Coronary artery (tissue), 2 donors: ENCODE data around the gene RBMS1.

Source experiments
- DNase-seq: peaks from one replicate; pipeline ENCODE4 v3.0.0-alpha.2; 2017; ENCODE audit warnings: low spot score
- H3K27ac ChIP-seq, 2 donors: fragments of 200-600 bp; sonication (generic); one replicate each; pipeline ENCODE4 v1.5.1; 2016 to 2019
- H3K4me3 ChIP-seq: fragments of 200-600 bp; sonication (generic); 2 replicates; pipeline ENCODE4 v1.5.1; 2016; ENCODE audit warnings: mild to moderate bottlenecking, moderate library complexity
- TF ChIP-seq, protein P1 (sequence below): fragments of 200-600 bp; sonication (generic); IDR thresholded peaks from one replicate; pipeline ENCODE4 v1.5.1; 2019; ENCODE audit warnings: antibody characterized with exemption

The RBMS1 gene, protein sequence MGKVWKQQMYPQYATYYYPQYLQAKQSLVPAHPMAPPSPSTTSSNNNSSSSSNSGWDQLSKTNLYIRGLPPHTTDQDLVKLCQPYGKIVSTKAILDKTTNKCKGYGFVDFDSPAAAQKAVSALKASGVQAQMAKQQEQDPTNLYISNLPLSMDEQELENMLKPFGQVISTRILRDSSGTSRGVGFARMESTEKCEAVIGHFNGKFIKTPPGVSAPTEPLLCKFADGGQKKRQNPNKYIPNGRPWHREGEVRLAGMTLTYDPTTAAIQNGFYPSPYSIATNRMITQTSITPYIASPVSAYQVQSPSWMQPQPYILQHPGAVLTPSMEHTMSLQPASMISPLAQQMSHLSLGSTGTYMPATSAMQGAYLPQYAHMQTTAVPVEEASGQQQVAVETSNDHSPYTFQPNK

GRCh38 chr2:160493227-160494028 lies at the start of gene RBMS1:
RBMS1 (minus strand) TSS chr2:160493807; CDS start chr2:160493363, 444 bp downstream.
- peak within 1 kb of the TSS; percentile 92 to 97 for H3K27ac ChIP-seq
- H3K4me3 ChIP-seq, result peak within 1 kb of the TSS; percentile 91
- peak; percentile 84 for DNase-seq
- TF ChIP-seq, protein P1, sequence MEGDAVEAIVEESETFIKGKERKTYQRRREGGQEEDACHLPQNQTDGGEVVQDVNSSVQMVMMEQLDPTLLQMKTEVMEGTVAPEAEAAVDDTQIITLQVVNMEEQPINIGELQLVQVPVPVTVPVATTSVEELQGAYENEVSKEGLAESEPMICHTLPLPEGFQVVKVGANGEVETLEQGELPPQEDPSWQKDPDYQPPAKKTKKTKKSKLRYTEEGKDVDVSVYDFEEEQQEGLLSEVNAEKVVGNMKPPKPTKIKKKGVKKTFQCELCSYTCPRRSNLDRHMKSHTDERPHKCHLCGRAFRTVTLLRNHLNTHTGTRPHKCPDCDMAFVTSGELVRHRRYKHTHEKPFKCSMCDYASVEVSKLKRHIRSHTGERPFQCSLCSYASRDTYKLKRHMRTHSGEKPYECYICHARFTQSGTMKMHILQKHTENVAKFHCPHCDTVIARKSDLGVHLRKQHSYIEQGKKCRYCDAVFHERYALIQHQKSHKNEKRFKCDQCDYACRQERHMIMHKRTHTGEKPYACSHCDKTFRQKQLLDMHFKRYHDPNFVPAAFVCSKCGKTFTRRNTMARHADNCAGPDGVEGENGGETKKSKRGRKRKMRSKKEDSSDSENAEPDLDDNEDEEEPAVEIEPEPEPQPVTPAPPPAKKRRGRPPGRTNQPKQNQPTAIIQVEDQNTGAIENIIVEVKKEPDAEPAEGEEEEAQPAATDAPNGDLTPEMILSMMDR, result no peak

- DNase-seq, result no peak
- Histone ChIP-seq H3K4me3 (no peak overlapping the region), H3K27ac (no peak overlapping the region)
- TF ChIP-seq, protein P1, result no peak
These were observed 48.1 kb upstream of the RBMS1 start for GRCh38 chr2:160541745-160542144.

GRCh38 chr2:160538559-160539355 lies 45.1 kb upstream of the RBMS1 start:
- no peak for DNase-seq
- TF ChIP-seq, protein P1, result no peak
- H3K4me3 ChIP-seq, result no peak overlapping the region
- H3K27ac ChIP-seq, result no peak overlapping the region

DNA sequence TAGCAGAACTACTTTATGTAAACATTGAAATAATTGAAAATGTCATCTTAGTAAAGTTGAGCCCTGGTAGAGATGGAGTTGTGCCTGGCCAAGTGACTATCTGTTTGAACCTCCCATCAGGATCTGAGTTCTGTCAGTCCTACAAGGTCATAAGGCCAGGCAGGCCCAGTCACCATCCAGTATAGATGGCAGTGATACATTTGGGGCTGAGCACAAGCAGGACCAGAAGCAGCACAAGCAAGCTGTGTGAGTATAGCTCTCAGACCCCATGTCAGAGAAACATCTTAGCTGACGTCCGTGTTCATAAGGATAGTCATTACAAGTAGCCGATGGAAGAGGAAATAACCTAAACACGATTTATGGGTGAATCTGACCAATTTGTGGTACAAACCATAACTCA lies 44.5 kb upstream of the RBMS1 start:
- TF ChIP-seq, protein P1, result no peak
- no peak overlapping the region for H3K27ac ChIP-seq
- no peak for DNase-seq
- H3K4me3 ChIP-seq, result no peak overlapping the region

GRCh38 chr2:160534996-160535395 lies 41.4 kb upstream of the RBMS1 start:
- DNase-seq, result no peak
- TF ChIP-seq, protein P1, result no peak
- Histone ChIP-seq H3K4me3 (no peak overlapping the region), H3K27ac (no peak overlapping the region)

- no peak overlapping the region for H3K27ac ChIP-seq
- no peak for DNase-seq
- H3K4me3 ChIP-seq, result no peak overlapping the region
- TF ChIP-seq, protein P1, result no peak
These were observed 40.6 kb upstream of the RBMS1 start for GRCh38 chr2:160534249-160534648.
